Testis (tissue), 3 donors: ENCODE data around the gene SYNM. TPM values are rescaled to one million over a fixed set of nuclear protein-coding genes. Genes with fewer than 3 reads are reported as not detected.

Source experiments
- DNase-seq: peaks from one replicate; pipeline ENCODE4 v3.0.0-alpha.2; 2019
- H3K27ac ChIP-seq, 2 donors: fragments of 200-600 bp; sonication (generic); one replicate each; pipeline ENCODE4 v1.5.1; 2019
- H3K27me3 ChIP-seq: fragments of 200-600 bp; sonication (generic); one replicate; pipeline ENCODE4 v1.5.1; 2019
- H3K36me3 ChIP-seq: fragments of 200-600 bp; sonication (generic); one replicate; pipeline ENCODE4 v1.5.1; 2017; ENCODE audit warnings: low read depth; ENCODE audit errors: missing control alignments
- H3K4me1 ChIP-seq: fragments of 200-600 bp; sonication (generic); one replicate; pipeline ENCODE4 v1.5.1; 2019
- H3K4me3 ChIP-seq, 2 donors: fragments of 200-600 bp; sonication (generic); one replicate each; pipeline ENCODE4 v1.5.1; 2017 to 2019
- H3K9me3 ChIP-seq: fragments of 200-600 bp; sonication (generic); one replicate; pipeline ENCODE4 v1.5.1; 2017
- CTCF ChIP-seq, 3 experiments: fragments of 450-650 bp in 2 of 3; fragments of 200-600 bp in 1 of 3; sonication (generic) in 1 of 3; IDR thresholded peaks; one replicate each; pipeline ENCODE4 v1.5.1; 2016 to 2019; ENCODE audit warnings: antibody characterized with exemption in 3 of 3, mild to moderate bottlenecking in 2 of 3, moderate library complexity in 1 of 3
- POLR2A ChIP-seq: fragments of 450-650 bp; IDR thresholded peaks from one replicate; pipeline ENCODE4 v1.6.1; 2017; ENCODE audit warnings: antibody characterized with exemption, mild to moderate bottlenecking, moderate library complexity
- WGBS, 2 donors: methylation state at CpG; one replicate each; pipeline ENCODE4 v1.1.5; 2018; 5-methylcytosine and 5-hydroxymethylcytosine counted together
- intact Hi-C: fragments of 100-400 bp; cut with DNase I; formaldehyde crosslinking; loops from one replicate; pipeline ENCODE4 v1.15.1; 2023; ENCODE audit warnings: low total_unique reads
- polyA plus RNA-seq: library from polyadenylated mRNA; stranded (reverse); fragments of 350-450 nt; fragmentation: Illumina TruSeq; extraction: RNeasy Lipid Tissue Mini Kit (QIAGEN cat#74804); gene quantifications from one replicate; pipeline ENCODE4 v1.2.3, GENCODE V29; 2014; ENCODE audit warnings: low read depth, low replicate concordance; ENCODE audit not compliant: insufficient read depth
- total RNA-seq, 2 donors: library from RNA; depleted of rRNA; stranded (reverse); fragments of >200 nt; gene quantifications; one replicate each; pipeline ENCODE4 v1.2.3, GENCODE V29; 2016

Gene SYNM
- total and polyA plus RNA-seq, 3 donors from 2014 or later, result 10.0 to 17.9 (median 11.1) TPM

GRCh38 chr15:99146661-99147060 lies 41.8 kb downstream of the SYNM start:
- intact Hi-C loops, result no loop called here
- WGBS, 2 donors, result 87 to 97% methylated on average over 4 to 5 of the region's 5 CpGs
- DNase-seq, result no peak
- Histone ChIP-seq H3K27ac (no peak overlapping the region), H3K9me3 (no peaks in the 10 kb centered on the region), H3K36me3 (no peaks in the 10 kb centered on the region), H3K4me3 (no peak overlapping the region), H3K4me1 (no peaks in the 10 kb centered on the region), H3K27me3 (no peaks in the 10 kb centered on the region)
- TF ChIP-seq POLR2A (no peak), CTCF (IDR thresholded peaks at IDR 0.05) (no peak)

GRCh38 chr15:99148851-99149276 lies 44.0 kb downstream of the SYNM start:
- no peak for DNase-seq
- 82 to 88% methylated on average over 6 to 7 of the region's 7 CpGs for WGBS, 2 donors

GRCh38 chr15:99149366-99149765 lies 44.5 kb downstream of the SYNM start:
- no peak for DNase-seq
- H3K4me1 ChIP-seq, result no peaks in the 10 kb centered on the region
- H3K36me3 ChIP-seq, result no peaks in the 10 kb centered on the region
- H3K27ac ChIP-seq, result no peak overlapping the region
- 90 to 98% methylated on average over 2 to 4 of the region's 4 CpGs for WGBS, 2 donors
- H3K4me3 ChIP-seq, result no peak overlapping the region
- TF ChIP-seq CTCF (IDR thresholded peaks at IDR 0.05) (no peak), POLR2A (no peak)
- intact Hi-C loops, result no loop called here
- no peaks in the 10 kb centered on the region for H3K9me3 ChIP-seq
- no peaks in the 10 kb centered on the region for H3K27me3 ChIP-seq

More at GRCh38 chr15:99148851-99149276, 44.0 kb downstream of the SYNM start:
- no peak overlapping the region for H3K4me3 ChIP-seq
- H3K9me3 ChIP-seq, result no peaks in the 10 kb centered on the region
- H3K27me3 ChIP-seq, result no peaks in the 10 kb centered on the region
- intact Hi-C loops, result no loop called here
- no peaks in the 10 kb centered on the region for H3K36me3 ChIP-seq
- TF ChIP-seq CTCF (IDR thresholded peaks at IDR 0.05), result no peak
- TF ChIP-seq POLR2A, result no peak
- H3K27ac ChIP-seq, result no peak overlapping the region
- no peaks in the 10 kb centered on the region for H3K4me1 ChIP-seq

- Histone ChIP-seq H3K36me3 (no peaks in the 10 kb centered on the region), H3K4me1 (no peaks in the 10 kb centered on the region), H3K27ac (no peak overlapping the region), H3K9me3 (no peaks in the 10 kb centered on the region), H3K27me3 (no peaks in the 10 kb centered on the region), H3K4me3 (no peak overlapping the region)
- intact Hi-C loops, result no loop called here
- 70 to 78% methylated on average over 2 of the region's 2 CpGs for WGBS, 2 donors
- no peak for DNase-seq
- TF ChIP-seq POLR2A (no peak), CTCF (IDR thresholded peaks at IDR 0.05) (no peak)
Observed at GRCh38 chr15:99151156-99151555, 46.3 kb downstream of the SYNM start.

- no peaks in the 10 kb centered on the region for H3K27me3 ChIP-seq
- DNase-seq, result no peak
- H3K9me3 ChIP-seq, result no peaks in the 10 kb centered on the region
- H3K4me3 ChIP-seq, result no peak overlapping the region
- intact Hi-C loops, result no loop called here
- no peak overlapping the region for H3K27ac ChIP-seq
- H3K36me3 ChIP-seq, result no peaks in the 10 kb centered on the region
- H3K4me1 ChIP-seq, result no peaks in the 10 kb centered on the region
- 86 to 87% methylated on average over 6 of the region's 6 CpGs for WGBS, 2 donors
- TF ChIP-seq POLR2A (no peak), CTCF (IDR thresholded peaks at IDR 0.05) (no peak)
Observed at GRCh38 chr15:99153026-99153535, 48.2 kb downstream of the SYNM start.
